ENCODE data around the gene TRPV4.

Gene TRPV4

GRCh38 chr12:109804820-109805761, 28.1 kb downstream of the TRPV4 start:
- DNase-seq: peak; percentile 78

GRCh38 chr12:109803678-109804077, 29.5 kb downstream of the TRPV4 start:
- no peak for DNase-seq

- DNase-seq: no peak
These were observed 30.4 kb downstream of the TRPV4 start for GRCh38 chr12:109802828-109803227.

- no peak for DNase-seq
These were observed 32.7 kb downstream of the TRPV4 start for GRCh38 chr12:109800536-109800935.

- DNase-seq: no peak
These were observed 34.5 kb downstream of the TRPV4 start for GRCh38 chr12:109798691-109799090.

- DNase-seq: no peak
These were observed 35.1 kb downstream of the TRPV4 start for GRCh38 chr12:109797905-109798669.

GRCh38 chr12:109796057-109796456, 37.1 kb downstream of the TRPV4 start:
- no peak for DNase-seq

GRCh38 chr12:109795023-109795422, 38.2 kb downstream of the TRPV4 start:
- DNase-seq: no peak

- DNase-seq: no peak
These were observed 39.2 kb downstream of the TRPV4 start for GRCh38 chr12:109793826-109794501.

GRCh38 chr12:109793411-109793810, 39.8 kb downstream of the TRPV4 start:
- DNase-seq: no peak

- no peak for DNase-seq
These were observed 40.2 kb downstream of the TRPV4 start for GRCh38 chr12:109792992-109793391.

GRCh38 chr12:109789526-109790048, 43.6 kb downstream of the TRPV4 start:
- DNase-seq: no peak

GRCh38 chr12:109786799-109787198, 46.4 kb downstream of the TRPV4 start:
- no peak for DNase-seq

- no peak for DNase-seq
These were observed 47.3 kb downstream of the TRPV4 start for GRCh38 chr12:109785854-109786253.

GRCh38 chr12:109783965-109784244, 49.3 kb downstream of the TRPV4 start:
- DNase-seq: no peak

- DNase-seq: no peak
These were observed 49.8 kb downstream of the TRPV4 start for GRCh38 chr12:109783135-109783964.

- no peak for DNase-seq
These were observed 50.9 kb downstream of the TRPV4 start for GRCh38 chr12:109782326-109782703.

- no peak for DNase-seq
These were observed 51.4 kb downstream of the TRPV4 start for GRCh38 chr12:109781668-109782325.

GRCh38 chr12:109779382-109779781, 53.8 kb downstream of the TRPV4 start:
- DNase-seq: no peak

GRCh38 chr12:109778684-109779083, 54.5 kb downstream of the TRPV4 start:
- no peak for DNase-seq

GRCh38 chr12:109777544-109777943, 55.7 kb downstream of the TRPV4 start:
- DNase-seq: no peak

GRCh38 chr12:109776624-109777023, 56.6 kb downstream of the TRPV4 start:
- no peak for DNase-seq
